Prostate gland (tissue), 2 donors: ENCODE results near the gene TEX35.

Source experiments
- POLR2AphosphoS5 ChIP-seq: sonication (generic); formaldehyde crosslinking; IDR thresholded peaks from one replicate; pipeline ENCODE4 v1.6.1; 2017; ENCODE audit warnings: antibody characterized with exemption
- TF ChIP-seq, protein P1 (sequence below), 4 experiments: fragments of 200-600 bp in 2 of 4; fragments of 450-650 bp in 2 of 4; sonication (generic) in 2 of 4; IDR thresholded peaks; 1 replicate in 3 of 4; 2 replicates in 1 of 4; pipeline ENCODE4 v1.5.1; 2016 to 2019; ENCODE audit warnings: antibody characterized with exemption in 4 of 4, mild to moderate bottlenecking in 2 of 4, moderate library complexity in 2 of 4

- TF ChIP-seq, protein P1, sequence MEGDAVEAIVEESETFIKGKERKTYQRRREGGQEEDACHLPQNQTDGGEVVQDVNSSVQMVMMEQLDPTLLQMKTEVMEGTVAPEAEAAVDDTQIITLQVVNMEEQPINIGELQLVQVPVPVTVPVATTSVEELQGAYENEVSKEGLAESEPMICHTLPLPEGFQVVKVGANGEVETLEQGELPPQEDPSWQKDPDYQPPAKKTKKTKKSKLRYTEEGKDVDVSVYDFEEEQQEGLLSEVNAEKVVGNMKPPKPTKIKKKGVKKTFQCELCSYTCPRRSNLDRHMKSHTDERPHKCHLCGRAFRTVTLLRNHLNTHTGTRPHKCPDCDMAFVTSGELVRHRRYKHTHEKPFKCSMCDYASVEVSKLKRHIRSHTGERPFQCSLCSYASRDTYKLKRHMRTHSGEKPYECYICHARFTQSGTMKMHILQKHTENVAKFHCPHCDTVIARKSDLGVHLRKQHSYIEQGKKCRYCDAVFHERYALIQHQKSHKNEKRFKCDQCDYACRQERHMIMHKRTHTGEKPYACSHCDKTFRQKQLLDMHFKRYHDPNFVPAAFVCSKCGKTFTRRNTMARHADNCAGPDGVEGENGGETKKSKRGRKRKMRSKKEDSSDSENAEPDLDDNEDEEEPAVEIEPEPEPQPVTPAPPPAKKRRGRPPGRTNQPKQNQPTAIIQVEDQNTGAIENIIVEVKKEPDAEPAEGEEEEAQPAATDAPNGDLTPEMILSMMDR (IDR thresholded peaks at IDR 0.05) = no peak
- no peak for TF ChIP-seq POLR2AphosphoS5
Measured at GRCh38 chr1:178512566-178513277, at the start of gene TEX35.
